GM12891 (cell line): Measurements from ENCODE around the gene DEPP1.

Experiments
- PAX5 ChIP-seq: IDR thresholded peaks from 2 replicates; pipeline ENCODE4 v1.6.1; 2011; ENCODE audit warnings: low read length, moderate library complexity, mild to moderate bottlenecking; ENCODE audit not compliant: insufficient read depth, severe bottlenecking
- POLR2A ChIP-seq: IDR thresholded peaks from 2 replicates; pipeline ENCODE4 v1.6.1; 2011; ENCODE audit warnings: low read depth, low read length, control low read depth
- POLR2AphosphoS5 ChIP-seq: IDR thresholded peaks from 2 replicates; pipeline ENCODE4 v1.6.1; 2011; ENCODE audit warnings: low read depth, low read length, control low read depth
- SPI1 ChIP-seq: IDR thresholded peaks from 2 replicates; pipeline ENCODE4 v1.6.1; 2011; ENCODE audit warnings: low read depth, low read length, control low read depth
- TAF1 ChIP-seq: IDR thresholded peaks from 2 replicates; pipeline ENCODE4 v1.6.1; 2011; ENCODE audit warnings: low read depth, low read length, control low read depth

- TF ChIP-seq POLR2AphosphoS5 (no peak), POLR2A (no peak), SPI1 (no peak), TAF1 (no peak), PAX5 (no peak)
Observed at GRCh38 chr10:44965104-44965503, 13.5 kb downstream of the DEPP1 start.
